ENCODE measurements around the gene FIGNL2. TPM values are rescaled to one million over a fixed set of nuclear protein-coding genes. Genes with fewer than 3 reads are reported as not detected.
A peak's percentile ranks its signal among the peaks of the same experiment; 100 is the strongest.

Gene FIGNL2
- total RNA-seq, 1 experiment from 2014 or later: not detected

DNA sequence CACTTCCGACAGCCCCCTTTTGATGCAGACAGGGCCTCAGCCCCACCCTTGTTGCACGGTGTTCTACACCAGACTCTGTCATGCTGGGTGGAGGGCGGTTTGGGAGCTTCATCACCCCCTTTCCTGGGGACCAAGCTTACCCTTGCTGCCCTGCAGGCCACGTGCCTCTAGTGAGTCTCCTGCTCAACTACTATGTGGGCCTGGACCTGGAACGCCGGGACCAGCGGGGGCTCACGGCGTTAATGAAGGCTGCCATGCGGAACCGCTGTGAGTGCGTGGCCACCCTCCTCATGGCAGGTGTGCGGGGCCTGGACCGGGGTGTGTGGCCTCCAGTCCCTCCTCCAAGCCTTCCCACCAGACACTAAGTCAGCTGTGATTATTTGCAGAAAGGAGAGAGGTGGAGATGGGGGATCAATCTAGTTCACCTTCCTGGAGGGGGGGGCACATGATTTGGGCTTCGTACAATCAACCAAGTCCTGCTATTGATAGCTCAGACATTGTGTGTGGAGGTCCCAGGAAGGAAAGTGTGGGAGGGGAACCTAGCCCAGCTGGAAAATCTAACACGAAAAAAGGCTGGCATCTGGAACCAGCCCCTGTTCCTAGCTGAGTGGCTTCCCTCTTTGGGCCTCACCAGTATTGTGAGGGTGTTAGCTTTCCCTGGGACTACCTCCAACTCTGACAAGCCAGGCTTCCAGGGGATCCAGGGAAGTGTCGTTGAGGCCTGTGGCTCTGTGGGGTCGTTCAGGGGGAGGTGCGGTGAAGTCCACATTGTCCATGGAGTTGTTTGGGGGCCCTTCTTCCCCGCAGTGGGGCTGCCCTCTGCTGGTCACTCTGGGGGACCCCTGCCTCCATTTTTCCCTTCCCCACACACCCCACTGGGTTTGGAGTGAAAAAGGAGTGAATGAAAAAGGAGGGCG, 41.0 kb upstream of the FIGNL2 start:
- intact Hi-C loops (cut with micrococcal nuclease): loop anchor here (2.0 kb wide), 1 partner anchor 133 kb away; no protein-coding TSS in a partner anchor

DNA sequence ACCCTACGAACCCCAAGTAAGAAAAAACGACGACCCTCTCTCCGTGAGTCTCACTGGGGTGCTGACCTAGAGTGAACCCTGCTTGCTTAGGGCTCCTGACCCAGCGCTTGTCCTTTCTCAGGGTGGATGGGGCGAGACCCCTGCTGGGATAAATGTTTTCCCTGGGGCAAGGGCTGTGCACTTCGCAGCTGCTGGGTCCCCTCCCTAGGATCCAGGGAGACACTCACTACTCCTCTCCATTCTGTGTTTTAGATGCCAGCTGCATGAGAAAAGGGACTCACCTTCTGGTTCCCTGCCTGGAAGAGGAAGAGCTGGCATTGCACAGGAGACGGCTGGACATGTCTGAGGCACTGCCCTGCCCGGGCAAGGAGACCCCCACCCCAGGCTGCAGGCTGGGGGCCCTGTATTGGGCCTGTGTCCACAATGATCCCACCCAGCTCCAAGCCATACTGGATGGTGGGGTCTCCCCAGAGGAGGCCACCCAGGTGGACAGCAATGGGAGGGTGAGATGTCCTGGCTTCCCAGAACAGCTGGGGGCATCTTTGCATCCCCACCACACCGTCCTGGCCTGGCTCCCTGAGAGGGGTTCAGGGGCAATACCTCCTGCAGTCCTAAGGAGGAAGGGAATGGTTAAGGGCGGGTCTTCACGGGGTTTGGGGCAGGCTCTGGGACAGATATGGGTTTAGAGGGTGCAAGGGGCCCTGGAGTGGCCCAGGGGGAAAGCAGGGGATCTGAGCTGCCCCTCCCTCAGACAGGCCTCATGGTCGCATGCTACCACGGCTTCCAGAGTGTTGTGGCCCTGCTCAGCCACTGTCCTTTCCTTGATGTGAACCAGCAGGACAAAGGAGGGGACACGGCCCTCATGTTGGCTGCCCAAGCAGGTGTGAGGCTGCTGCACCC, 40.0 kb upstream of the FIGNL2 start:
- no peak for ATAC-seq
- no TSS peak for BruUV-seq (replicated peaks)

More for the DNA sequence above, 41.0 kb upstream of the FIGNL2 start:
- H3K9ac ChIP-seq (ENCODE audit: low read length): no peak overlapping the region
- DNase-seq (no peak), ATAC-seq (no peak)
- H3K4me2 ChIP-seq (ENCODE audit: low read length): no peak overlapping the region
- no peaks in the 10 kb centered on the region for H3K9me2 ChIP-seq (replicated peaks; ENCODE audit: low read length)
- TF ChIP-seq, protein P1, sequence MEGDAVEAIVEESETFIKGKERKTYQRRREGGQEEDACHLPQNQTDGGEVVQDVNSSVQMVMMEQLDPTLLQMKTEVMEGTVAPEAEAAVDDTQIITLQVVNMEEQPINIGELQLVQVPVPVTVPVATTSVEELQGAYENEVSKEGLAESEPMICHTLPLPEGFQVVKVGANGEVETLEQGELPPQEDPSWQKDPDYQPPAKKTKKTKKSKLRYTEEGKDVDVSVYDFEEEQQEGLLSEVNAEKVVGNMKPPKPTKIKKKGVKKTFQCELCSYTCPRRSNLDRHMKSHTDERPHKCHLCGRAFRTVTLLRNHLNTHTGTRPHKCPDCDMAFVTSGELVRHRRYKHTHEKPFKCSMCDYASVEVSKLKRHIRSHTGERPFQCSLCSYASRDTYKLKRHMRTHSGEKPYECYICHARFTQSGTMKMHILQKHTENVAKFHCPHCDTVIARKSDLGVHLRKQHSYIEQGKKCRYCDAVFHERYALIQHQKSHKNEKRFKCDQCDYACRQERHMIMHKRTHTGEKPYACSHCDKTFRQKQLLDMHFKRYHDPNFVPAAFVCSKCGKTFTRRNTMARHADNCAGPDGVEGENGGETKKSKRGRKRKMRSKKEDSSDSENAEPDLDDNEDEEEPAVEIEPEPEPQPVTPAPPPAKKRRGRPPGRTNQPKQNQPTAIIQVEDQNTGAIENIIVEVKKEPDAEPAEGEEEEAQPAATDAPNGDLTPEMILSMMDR (conservative IDR thresholded peaks at IDR 0.05; ENCODE audit: low read depth, low read length): peak; percentile 40; the same call in 1 of the 2 replicates
- no peak for TF ChIP-seq EZH2phosphoT487 (IDR thresholded peaks at IDR 0.05; ENCODE audit: borderline replicate concordance, low read length)
- TF ChIP-seq EZH2 (IDR thresholded peaks at IDR 0.05; ENCODE audit: low read length, unreplicated experiment): no peak
- H4K20me1 ChIP-seq (ENCODE audit: low read length): no peaks in the 10 kb centered on the region
- H3K27me3 ChIP-seq (ENCODE audit: low read length): no peaks in the 10 kb centered on the region
- POLR2A ChIA-PET (ENCODE audit: unreplicated experiment): no interaction called here
- peaks cover 7% of the 10 kb centered on the region; the same call in 1 of the 2 replicates for H3K4me1 ChIP-seq (ENCODE audit: insufficient read depth, low read length)
- no peaks in the 10 kb centered on the region for H3F3A ChIP-seq (ENCODE audit: low read length, unreplicated experiment)
- H3K9me3 ChIP-seq (ENCODE audit: low read length): 0 out of 2 replicates have a peak, but pooled peaks cover 6% of the 10 kb centered on the region
- H2AFZ ChIP-seq (ENCODE audit: low read length): no peak overlapping the region
- no peaks in the 10 kb centered on the region for H3K36me3 ChIP-seq (ENCODE audit: low read depth, low read length)
- no TSS peak for BruUV-seq (replicated peaks)
- CTCF ChIA-PET: no interaction called here
- H3K79me2 ChIP-seq (ENCODE audit: low read length): no peaks in the 10 kb centered on the region
- H3K4me3 ChIP-seq (ENCODE audit: low read length): no peak overlapping the region
- no peak overlapping the region for H3K27ac ChIP-seq (ENCODE audit: low read length)

More for the DNA sequence above, 40.0 kb upstream of the FIGNL2 start:
- Histone ChIP-seq H3K27me3 (ENCODE audit: low read length) (no peaks in the 10 kb centered on the region), H3K79me2 (ENCODE audit: low read length) (no peaks in the 10 kb centered on the region), H3K9ac (ENCODE audit: low read length) (no peak overlapping the region), H3F3A (ENCODE audit: low read length, unreplicated experiment) (no peaks in the 10 kb centered on the region), H3K36me3 (ENCODE audit: low read depth, low read length) (no peaks in the 10 kb centered on the region), H3K27ac (ENCODE audit: low read length) (no peak overlapping the region), H2AFZ (ENCODE audit: low read length) (no peak overlapping the region), H4K20me1 (ENCODE audit: low read length) (no peaks in the 10 kb centered on the region), H3K4me3 (ENCODE audit: low read length) (no peak overlapping the region), H3K9me3 (ENCODE audit: low read length) (0 out of 2 replicates have a peak, but pooled peaks cover 6% of the 10 kb centered on the region), H3K4me2 (ENCODE audit: low read length) (no peak overlapping the region), H3K9me2 (replicated peaks; ENCODE audit: low read length) (no peaks in the 10 kb centered on the region), H3K4me1 (ENCODE audit: insufficient read depth, low read length) (peaks cover 7% of the 10 kb centered on the region; the same call in 1 of the 2 replicates)
- TF ChIP-seq EZH2phosphoT487 (IDR thresholded peaks at IDR 0.05; ENCODE audit: borderline replicate concordance, low read length) (no peak), EZH2 (IDR thresholded peaks at IDR 0.05; ENCODE audit: low read length, unreplicated experiment) (no peak)
- TF ChIP-seq, protein P1 (conservative IDR thresholded peaks at IDR 0.05; ENCODE audit: low read depth, low read length): no peak
- ChIA-PET CTCF (no interaction called here), POLR2A (ENCODE audit: unreplicated experiment) (no interaction called here)
- intact Hi-C loops (cut with micrococcal nuclease): no loop called here
- DNase-seq: no peak

All from PC-3 (cell line).